ENCODE measurements around the gene RAB6B.
A peak's percentile ranks its signal among the peaks of the same experiment; 100 is the strongest.

Gene RAB6B

DNA sequence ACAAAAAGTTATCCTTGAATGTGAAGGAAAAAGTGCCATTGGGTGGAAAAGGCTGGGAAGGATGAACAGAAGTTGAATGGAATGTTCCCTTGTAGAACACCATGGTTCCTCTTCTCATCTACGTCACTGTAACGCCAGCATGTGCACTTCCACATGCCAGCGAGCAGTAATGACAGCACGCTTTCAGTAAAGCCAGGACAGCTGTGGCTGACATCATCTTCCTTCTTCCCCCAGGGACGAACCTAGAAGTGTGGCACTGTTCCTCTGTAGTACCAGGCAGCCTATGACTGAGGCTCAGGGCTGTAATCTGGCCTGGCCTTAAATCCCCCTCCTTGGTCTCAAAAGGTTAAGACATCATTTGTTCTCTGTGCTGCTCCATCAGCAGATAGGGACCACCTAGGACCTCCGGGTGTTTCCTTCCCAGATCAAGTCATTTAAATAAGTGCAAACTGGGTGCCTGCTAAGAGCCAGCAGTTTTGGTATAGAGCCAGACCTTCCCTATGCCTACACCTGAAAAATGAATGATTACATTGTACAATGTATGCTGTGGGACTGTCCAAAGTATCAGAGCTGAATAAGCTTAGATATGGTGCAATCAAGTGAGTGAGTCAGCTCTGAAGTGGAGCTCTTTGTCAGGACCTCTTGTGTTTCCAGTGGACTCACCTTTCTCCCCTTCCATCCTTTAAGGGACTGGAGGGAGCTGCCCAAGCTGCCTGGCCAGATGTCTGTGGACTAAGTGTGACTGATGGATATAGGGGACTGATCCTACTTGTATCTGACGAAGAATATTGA, 95.7 kb downstream of the RAB6B start:
- TF ChIP-seq, protein P1, sequence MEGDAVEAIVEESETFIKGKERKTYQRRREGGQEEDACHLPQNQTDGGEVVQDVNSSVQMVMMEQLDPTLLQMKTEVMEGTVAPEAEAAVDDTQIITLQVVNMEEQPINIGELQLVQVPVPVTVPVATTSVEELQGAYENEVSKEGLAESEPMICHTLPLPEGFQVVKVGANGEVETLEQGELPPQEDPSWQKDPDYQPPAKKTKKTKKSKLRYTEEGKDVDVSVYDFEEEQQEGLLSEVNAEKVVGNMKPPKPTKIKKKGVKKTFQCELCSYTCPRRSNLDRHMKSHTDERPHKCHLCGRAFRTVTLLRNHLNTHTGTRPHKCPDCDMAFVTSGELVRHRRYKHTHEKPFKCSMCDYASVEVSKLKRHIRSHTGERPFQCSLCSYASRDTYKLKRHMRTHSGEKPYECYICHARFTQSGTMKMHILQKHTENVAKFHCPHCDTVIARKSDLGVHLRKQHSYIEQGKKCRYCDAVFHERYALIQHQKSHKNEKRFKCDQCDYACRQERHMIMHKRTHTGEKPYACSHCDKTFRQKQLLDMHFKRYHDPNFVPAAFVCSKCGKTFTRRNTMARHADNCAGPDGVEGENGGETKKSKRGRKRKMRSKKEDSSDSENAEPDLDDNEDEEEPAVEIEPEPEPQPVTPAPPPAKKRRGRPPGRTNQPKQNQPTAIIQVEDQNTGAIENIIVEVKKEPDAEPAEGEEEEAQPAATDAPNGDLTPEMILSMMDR (IDR thresholded peaks at IDR 0.05; ENCODE audit: low read depth, low read length) = no peak
- in situ Hi-C loops (cut with HindIII; ENCODE audit: low sequenced_read_pairs) = no loop called here
- DNase-seq (ENCODE audit: low read depth, low spot score) = no peak
- no peak overlapping the region for H3K4me3 ChIP-seq (ENCODE audit: low read depth, low read length)

DNA sequence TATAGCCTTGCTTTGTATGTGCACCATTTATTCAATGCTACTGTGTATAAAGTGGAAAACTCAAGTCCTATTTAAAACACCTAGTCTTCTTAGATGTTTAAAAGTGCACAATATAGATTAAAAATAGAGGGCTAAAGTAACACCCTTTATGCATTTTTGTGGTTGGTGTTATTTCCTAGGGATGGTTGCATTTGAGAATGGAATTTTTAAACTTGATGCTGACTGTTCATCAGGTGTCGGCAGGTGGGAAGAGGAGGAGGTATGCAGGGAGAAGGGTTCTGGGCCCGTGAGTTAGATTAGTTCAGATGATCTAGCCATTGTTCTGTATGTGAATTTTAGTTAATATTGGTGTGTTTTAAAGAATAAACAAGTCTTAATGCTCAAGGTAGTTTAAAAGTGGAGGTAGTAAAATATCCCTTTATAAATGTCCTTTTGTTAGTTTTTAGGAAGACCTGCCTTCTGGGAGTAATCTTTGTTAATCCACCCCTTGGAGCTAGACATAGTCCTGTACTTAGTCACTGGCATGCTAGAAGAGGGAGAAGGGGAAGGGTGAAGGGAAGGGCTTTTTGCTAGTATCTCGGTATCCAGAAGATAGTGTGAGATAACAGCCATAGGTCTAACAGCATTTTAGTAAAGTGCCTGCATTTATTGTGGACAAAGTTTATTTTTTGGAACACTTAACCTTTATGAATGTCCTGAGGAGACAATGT, 98.1 kb downstream of the RAB6B start:
- TF ChIP-seq, protein P1 (IDR thresholded peaks at IDR 0.05; ENCODE audit: low read depth, low read length) = no peak
- H3K4me3 ChIP-seq (ENCODE audit: low read depth, low read length) = no peak overlapping the region
- in situ Hi-C loops (cut with HindIII; ENCODE audit: low sequenced_read_pairs) = no loop called here
- DNase-seq (ENCODE audit: low read depth, low spot score) = no peak

DNA sequence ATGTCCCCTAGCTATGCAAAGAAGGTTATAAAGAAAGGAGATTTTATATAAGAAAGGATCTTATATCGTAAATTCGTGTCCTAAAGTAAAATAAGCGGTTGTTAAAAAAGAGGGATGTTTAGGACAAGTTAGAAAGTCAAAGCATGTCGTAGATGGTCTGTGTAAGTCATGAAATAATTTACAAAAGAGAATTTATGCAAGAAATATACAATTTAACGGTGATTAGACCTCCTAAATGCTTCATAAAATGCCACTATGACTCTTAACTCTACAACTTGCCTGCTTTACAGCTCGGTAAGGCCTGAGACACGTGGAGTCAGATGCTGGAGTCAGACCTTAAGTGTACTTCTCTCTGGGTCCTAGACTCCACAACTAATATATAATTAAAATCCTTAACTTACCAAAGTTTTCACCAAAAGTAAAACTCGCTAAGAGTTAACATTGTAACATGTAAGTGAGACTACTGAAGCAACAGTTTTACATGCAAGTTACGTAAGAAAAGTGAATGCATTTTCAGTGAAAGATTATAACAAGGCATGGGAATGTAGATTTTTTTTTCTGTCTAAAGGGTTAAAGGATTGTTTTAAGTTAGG, 103.4 kb downstream of the RAB6B start:
- DNase-seq (ENCODE audit: low read depth, low spot score) = peak; percentile 16
- TF ChIP-seq, protein P1 (IDR thresholded peaks at IDR 0.05; ENCODE audit: low read depth, low read length) = no peak
- in situ Hi-C loops (cut with HindIII; ENCODE audit: low sequenced_read_pairs) = no loop called here
- H3K4me3 ChIP-seq (ENCODE audit: low read depth, low read length) = no peak overlapping the region

DNA sequence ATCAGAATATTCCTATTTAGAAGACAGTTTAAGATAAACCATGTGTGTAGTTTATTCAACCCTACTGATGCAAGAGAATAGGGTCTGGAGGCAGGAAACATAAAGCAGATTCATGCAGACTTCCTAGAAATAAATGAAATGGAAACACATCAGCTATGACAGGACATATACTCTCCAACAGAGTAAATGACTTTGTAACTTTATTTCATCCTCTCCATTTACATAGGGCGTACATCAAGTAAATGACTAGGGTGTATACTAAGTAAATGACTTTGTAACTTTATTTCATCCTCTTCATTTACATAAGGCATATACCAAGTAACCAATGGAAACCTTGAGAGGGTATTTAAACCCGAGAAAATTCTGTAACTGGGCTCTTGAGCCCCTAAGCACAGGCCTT, 107.7 kb downstream of the RAB6B start:
- no peak overlapping the region for H3K4me3 ChIP-seq (ENCODE audit: low read depth, low read length)
- DNase-seq (ENCODE audit: low read depth, low spot score) = no peak
- in situ Hi-C loops (cut with HindIII; ENCODE audit: low sequenced_read_pairs) = no loop called here
- TF ChIP-seq, protein P1 (IDR thresholded peaks at IDR 0.05; ENCODE audit: low read depth, low read length) = no peak

DNA sequence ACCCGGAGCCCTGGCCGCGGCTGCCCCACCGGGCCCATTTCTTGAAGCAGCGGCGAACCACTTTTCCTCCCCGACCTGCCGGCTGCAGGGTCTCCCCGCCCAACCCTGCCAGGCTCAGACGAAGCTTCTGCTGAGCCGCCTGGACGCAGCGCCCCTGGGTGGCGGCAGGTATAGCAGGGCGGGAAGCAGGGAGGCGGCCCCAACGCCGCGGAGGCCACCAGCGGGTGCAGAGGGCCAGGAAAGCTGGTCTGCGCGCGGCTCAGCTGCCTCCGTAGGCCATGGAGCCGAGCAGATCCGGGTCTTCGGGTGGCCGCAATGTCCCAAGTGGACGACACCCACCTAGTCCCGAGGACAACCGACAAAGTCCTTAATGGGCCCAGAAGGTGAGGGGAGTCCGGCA, 111.9 kb downstream of the RAB6B start:
- DNase-seq (ENCODE audit: low read depth, low spot score) = no peak
- no peak overlapping the region for H3K4me3 ChIP-seq (ENCODE audit: low read depth, low read length)
- TF ChIP-seq, protein P1 (IDR thresholded peaks at IDR 0.05; ENCODE audit: low read depth, low read length) = no peak
- in situ Hi-C loops (cut with HindIII; ENCODE audit: low sequenced_read_pairs) = no loop called here

DNA sequence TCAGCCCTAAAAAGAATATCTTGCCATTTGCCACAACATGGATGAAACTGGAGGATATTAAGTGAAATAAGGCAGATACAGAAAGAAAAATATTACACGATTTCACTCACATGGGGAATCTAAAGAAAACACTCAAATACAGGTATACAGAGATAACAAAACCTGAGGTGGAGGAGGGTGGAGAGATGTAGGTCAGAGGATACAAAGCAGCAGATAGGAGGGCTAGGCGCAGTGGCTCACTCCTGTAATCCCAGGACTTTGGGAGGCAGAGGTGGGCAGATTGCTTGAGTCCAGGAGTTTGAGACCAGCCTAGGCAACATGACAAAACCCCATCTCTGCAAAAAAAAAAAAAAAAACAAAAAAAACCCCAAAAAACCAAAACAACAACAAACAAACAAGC, 113.2 kb downstream of the RAB6B start:
- in situ Hi-C loops (cut with HindIII; ENCODE audit: low sequenced_read_pairs) = no loop called here
- TF ChIP-seq, protein P1 (IDR thresholded peaks at IDR 0.05; ENCODE audit: low read depth, low read length) = no peak
- no peak overlapping the region for H3K4me3 ChIP-seq (ENCODE audit: low read depth, low read length)
- DNase-seq (ENCODE audit: low read depth, low spot score) = no peak
